Metanephros (tissue), 2 donors: Measurements from ENCODE around the gene SYCP2. TPM values are rescaled to one million over a fixed set of nuclear protein-coding genes. Genes with fewer than 3 reads are reported as not detected.

Source experiments
- small RNA-seq: library from RNA; depleted of rRNA; stranded (forward); fragments of <200 nt; gene quantifications from one replicate; pipeline ENCODE3, GENCODE V24; 2014; ENCODE audit warnings: low replicate concordance
- total RNA-seq: library from RNA; depleted of rRNA; stranded (reverse); fragments of >200 nt; gene quantifications from one replicate; pipeline ENCODE4 v1.2.3, GENCODE V29; 2014

SYCP2 gene, protein sequence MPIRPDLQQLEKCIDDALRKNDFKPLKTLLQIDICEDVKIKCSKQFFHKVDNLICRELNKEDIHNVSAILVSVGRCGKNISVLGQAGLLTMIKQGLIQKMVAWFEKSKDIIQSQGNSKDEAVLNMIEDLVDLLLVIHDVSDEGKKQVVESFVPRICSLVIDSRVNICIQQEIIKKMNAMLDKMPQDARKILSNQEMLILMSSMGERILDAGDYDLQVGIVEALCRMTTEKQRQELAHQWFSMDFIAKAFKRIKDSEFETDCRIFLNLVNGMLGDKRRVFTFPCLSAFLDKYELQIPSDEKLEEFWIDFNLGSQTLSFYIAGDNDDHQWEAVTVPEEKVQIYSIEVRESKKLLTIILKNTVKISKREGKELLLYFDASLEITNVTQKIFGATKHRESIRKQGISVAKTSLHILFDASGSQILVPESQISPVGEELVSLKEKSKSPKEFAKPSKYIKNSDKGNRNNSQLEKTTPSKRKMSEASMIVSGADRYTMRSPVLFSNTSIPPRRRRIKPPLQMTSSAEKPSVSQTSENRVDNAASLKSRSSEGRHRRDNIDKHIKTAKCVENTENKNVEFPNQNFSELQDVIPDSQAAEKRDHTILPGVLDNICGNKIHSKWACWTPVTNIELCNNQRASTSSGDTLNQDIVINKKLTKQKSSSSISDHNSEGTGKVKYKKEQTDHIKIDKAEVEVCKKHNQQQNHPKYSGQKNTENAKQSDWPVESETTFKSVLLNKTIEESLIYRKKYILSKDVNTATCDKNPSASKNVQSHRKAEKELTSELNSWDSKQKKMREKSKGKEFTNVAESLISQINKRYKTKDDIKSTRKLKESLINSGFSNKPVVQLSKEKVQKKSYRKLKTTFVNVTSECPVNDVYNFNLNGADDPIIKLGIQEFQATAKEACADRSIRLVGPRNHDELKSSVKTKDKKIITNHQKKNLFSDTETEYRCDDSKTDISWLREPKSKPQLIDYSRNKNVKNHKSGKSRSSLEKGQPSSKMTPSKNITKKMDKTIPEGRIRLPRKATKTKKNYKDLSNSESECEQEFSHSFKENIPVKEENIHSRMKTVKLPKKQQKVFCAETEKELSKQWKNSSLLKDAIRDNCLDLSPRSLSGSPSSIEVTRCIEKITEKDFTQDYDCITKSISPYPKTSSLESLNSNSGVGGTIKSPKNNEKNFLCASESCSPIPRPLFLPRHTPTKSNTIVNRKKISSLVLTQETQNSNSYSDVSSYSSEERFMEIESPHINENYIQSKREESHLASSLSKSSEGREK (N-terminal part only)
- total RNA-seq, result 8.4 TPM

DNA sequence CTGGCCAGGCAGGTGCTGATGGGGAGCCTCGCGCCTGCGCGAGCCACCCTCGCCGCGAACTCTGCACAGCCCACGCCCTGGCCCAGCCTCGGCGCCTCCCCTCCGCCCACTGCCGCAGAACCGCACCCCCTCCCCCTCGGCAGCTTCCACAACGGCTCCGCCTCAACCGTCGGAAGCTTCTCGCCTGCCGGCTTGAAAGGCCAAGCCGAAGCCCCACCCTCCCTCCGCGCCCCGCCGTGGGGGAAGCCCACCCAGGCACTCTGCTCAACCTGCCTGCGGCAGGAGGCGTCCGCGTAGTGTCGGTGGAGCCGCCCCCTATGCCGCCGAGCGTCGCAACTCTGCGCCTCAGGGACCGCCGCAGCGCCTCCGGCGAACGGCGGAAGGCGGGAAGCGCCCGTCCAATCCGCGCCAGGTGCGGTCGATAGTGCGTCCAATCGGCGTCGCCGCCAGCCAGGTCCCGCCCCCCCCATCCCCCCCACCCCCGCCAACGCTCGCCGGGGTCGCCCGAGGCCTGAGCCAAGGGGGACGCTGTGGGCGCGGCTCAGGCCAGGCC lies at the start of gene SYCP2:
Gene SYCP2, minus strand, starts transcription at position 342 of the 553 bp plus-strand sequence. CDS start 11,224 bp downstream, outside the sequence.

DNA sequence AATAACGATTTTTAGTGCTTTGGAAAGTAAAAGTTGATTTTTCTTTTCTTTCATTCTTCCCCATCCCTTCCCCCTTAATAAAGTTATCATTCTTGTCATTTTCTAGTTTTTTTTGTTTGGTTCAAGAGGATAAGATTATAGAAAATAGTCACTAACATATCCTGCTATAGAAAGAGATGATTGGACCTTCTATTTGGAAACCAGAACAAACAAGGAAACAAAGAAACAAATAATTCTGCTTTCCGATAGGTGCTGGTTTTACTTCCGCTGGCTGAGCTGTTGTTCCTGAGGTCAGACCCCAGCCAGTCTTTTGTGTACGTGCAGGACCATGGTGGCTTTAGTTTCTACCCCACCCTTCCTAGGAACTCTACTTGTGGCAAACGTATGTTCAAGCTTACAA lies 24.7 kb upstream of the SYCP2 start, which contains the start of gene CDH26:
Gene CDH26, plus strand, starts transcription at position 301 of the 400 bp plus-strand sequence. CDS start 304 bp downstream, outside the sequence.

DNA sequence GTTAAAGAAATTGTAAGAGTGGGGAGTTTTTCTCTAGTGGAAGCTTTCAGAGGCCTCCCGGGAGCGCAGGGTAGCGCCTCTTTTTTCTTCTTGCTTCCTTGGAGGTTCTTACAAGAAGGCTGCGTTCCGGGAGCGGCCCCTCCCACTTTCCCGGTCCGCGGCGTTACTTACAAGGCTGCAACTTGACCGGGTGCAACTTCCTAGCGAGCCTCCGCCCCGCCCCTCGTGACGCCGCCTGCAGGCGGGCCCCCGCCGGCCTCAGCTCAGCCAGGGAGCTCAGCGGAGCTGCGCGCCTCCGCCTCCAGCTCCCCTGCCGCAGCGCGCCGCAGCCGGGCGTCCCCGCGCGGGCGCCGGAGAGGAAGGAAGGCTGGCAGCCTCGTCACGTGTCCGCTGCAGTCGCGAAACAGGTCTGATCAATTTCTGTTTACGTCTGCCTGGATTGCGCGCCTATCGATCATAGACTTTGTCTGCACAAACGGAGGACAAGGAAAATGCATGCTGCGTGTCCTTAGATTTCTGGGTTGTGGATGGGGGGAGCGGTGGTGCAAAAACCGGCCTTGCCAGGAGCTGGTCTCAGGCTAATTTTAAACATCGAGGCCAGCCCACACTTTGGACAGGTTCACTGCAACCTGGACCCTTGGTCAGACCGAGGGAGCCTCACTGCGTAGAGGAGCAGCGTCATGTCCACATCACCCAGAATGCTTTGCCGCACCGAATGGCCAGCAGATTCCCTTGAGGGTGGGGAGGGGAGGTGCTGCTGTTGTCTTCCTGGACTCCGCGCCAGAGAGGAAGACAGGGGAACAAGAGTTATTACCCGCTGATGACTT lies 6.9 kb upstream of the SYCP2 start, which contains the start of the genes FAM217B and PPP1R3D:
Gene FAM217B, plus strand, starts transcription at position 261 of the 827 bp plus-strand sequence. CDS start 3,555 bp downstream, outside the sequence.
Gene PPP1R3D, minus strand, starts transcription at position 177 of the 827 bp plus-strand sequence. CDS start 374 bp downstream, outside the sequence.

Small RNA genes lying within 50 kb of the gene (small RNA-seq; reads per million reads assigned to genes)
- gene RNU7-141P, result not detected

Other genes starting within 250 kb of the SYCP2 start
- 7.8 TPM for gene PPP1R3D, start 6.7 kb upstream of the SYCP2 start, total RNA-seq
- 15.4 TPM for gene FAM217B, start 6.8 kb upstream of the SYCP2 start, total RNA-seq
- gene CDH26, start 24.8 kb upstream of the SYCP2 start, total RNA-seq, result 6.4 TPM